GM21367 (cell line): ENCODE measurements around the gene CLINT1.
A peak's percentile ranks its signal among the peaks of the same experiment; 100 is the strongest.
"Not testable (repeated sequence)": the region's sequence is repeated elsewhere in the genome, so short reads cannot be mapped to it uniquely, and the experiment has no call there.

Source experiments
- ATAC-seq: cut with Tn5 transposase; IDR thresholded peaks from one replicate; pipeline ENCODE4 v1.9.1; 2021; ENCODE audit not compliant: unreplicated experiment

CLINT1 gene

DNA sequence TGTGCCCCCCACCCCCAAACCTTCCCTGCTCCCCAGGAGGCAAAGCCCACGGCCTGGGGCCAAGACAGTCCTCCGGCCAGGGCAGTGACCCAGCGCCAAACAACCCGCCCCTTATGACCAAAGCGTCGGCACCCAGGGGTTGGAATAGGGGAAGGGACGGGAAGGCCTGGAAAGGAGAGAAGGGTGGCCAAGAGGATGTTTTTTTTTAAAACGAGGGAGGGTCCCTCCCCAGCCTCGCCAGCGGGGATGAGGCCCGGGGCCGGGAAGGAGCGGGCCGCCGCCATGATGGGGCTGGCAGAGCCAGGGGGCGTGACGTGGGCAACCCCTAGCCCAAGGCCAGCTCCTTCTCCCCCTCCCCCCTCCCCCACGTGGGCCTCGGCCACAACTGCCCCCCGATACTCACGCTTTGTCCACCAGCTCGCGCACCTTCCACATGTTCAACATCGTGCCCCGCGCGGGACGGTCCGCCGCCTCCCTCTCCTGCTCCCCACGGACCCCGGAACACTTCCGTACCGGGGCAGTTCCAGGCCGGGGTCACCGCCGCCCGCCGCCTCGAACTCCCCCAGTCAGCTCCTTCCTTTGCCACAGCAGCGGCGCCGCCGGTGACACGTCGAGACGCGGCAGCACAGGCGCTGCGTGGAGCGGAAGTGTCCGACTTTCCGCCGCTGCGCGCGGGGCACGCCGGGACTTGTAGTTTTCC is at the start of gene CLINT1:
Gene CLINT1, minus strand, starts transcription at position 619 of the 700 bp plus-strand sequence. Its CDS starts 175 bp downstream, at position 444.
- peak; percentile 46 for ATAC-seq

DNA sequence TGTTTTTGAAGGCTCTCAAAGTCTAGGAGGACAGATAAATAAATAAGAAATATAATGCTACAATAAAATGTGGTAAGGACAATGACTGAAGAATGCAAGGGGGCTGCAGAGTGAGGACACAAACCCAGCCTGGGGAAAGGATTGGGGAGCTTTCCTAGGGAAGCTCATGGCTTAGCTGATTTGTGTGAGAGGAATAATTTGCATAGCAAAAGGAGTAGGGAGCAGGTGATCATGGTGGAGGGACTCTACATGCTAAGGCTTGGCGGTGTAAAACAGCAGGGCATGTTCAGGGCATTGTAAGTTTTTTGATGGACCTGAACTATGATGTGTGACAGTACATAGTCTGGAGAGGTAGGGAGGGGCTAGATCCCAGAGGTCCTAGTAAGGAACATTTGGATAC is 49.5 kb upstream of the CLINT1 start:
- ATAC-seq: no peak

DNA sequence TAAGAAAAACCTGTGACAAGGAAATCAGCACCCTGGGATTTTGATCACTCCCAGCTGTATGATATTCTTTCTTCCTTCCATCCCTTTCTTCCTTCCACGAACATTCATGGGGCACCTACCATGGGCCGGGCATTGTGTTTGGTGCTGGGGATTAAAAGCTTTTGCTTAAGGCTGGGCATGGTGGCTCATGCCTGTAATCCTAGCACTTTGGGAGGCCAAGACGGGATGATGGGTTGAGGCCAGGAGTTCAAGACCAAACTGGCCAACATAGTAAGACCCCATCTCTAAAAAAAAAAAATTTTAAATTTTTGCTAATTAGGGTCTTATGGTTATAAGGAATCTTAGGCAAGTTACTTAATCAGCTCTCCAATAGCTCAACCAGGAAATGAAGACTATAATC is 48.5 kb upstream of the CLINT1 start:
- ATAC-seq: no peak

DNA sequence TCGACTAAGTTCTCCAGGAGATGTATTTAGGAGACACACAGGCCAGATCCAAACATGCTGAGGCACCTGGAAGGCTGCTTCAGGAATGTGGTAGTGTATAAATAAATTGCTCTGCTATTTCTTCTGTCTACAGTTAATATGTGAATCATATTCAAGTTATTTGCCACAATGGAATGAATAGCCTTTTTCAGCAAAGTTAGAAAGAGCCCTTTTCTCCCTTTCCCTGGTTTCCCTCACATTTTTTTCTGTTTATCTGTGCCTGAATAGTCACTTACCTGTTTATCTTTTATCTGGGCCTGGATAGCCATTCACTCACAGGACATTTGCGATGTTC is 44.1 kb upstream of the CLINT1 start:
- no peak for ATAC-seq

DNA sequence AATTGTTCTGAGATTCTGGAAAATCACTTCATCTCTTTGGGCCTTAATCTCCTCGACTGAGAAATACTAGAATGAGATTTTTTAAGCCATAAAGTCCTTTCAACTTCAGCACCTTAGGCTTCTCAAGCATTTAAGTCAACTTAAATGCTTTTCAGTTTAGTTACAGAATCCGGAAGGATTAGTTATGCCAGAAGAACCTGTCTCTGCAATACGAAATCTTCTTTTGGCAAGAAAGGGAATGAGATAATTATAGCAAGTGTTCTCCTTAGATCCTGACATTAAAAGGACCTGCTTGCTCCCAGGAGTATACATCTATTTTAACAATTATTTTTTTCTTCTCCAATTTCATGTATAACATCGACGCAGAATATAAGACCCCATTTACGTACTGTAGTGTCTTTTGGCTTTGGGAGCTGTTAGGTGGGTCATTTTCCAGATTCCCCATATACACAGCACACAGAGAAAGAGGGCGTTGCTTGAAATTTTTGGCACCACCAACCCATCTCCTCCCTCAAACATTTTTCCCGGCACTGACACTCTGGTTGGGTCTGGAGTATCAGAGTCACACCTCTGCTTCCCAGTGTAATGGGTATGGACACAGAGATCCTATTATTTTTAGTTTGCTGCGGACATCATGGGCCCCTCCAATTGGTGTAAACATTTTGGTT is 43.6 kb upstream of the CLINT1 start:
- ATAC-seq: no peak

DNA sequence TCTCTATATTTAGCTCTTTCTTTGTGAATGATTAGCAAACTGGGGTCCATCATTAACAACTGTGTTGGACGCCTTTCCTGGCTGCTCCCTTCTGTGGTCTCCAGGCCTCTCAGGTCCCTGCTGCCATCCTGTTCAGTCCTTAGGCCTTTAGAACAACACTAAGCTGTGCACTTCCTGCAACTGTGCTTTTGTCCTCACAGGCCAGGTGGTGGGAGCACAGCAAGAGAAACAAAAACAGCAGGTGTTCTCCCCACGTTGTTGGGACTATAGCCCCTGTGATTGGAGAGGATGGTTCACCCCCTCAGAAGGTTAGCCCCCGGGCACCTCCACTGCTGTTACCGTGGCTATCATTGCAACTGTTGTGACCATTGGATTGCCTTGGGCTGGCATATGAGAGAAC is 41.7 kb upstream of the CLINT1 start:
- ATAC-seq: no peak

DNA sequence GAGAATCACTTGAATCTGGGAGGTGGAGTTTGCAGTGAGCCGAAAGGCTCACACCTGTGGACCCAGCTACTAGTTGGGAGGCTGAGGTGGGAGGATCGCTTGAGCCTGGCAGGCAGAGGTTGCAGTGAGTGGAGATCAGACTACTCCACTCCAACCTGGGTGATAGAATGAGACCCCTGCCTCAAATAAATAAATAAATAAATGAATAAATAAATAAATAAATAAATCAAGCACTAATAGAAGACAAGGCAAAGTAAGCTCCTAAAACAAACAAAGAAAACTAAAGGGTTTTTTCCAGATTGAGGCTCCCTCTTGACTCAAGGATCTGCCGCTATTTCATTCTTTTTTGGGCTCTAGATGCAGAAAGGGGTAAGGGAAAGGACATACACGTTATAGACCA is 34.7 kb upstream of the CLINT1 start:
- no peak for ATAC-seq

DNA sequence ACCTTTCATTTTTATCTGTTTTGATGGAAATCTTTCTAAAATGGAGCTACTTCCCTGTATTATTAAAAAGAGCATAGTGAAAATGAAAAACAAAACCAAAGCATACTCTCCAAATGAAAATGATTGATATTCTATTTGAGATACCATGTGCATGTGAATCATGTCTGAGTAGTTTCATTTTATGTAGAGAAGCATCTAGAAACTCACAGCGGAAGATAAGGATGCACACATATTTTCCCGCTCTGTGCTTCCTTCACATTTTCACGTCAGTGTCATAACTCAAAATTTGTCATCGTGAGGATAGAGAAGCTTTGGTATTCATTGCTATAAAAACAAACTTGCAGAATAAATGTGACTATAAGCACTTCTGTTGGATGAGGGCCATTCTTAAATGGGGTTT is 34.0 kb upstream of the CLINT1 start:
- ATAC-seq: no peak

DNA sequence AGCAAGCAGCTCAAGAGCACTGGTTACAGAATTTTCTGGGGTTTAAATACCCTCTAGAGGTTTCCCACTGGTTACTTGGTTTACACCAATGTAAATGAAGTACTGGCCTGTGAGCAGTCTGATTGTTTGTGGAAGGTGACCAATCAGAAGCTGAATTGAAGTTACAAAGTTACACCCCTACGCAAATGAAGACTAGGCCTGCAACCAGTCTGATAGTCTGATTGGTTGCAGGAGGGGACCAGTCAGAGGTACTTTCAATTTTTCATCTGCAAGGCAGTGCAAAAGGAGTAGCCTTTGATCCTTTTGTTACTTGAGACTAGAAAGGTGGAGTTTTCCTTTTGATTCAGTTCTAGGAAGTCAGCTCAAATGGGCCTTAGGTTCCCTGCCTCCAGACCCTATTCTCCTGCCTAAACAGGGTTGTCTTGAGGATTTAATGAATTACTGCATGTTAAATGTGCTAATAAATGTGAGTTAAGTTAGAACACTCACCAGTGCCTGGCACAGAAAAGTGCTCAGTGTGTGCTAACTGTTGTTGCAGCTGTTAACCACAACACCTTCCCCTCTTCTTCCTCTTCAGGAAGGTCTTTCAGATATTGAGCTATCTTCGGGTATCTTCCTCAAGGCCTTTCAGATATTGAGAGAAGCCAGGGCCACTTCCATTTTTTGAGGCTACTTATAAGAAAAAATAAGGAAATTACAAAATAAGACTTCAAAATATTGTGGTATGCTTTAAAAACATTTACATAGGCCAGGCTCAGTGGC is 32.1 kb upstream of the CLINT1 start:
- no peak for ATAC-seq

DNA sequence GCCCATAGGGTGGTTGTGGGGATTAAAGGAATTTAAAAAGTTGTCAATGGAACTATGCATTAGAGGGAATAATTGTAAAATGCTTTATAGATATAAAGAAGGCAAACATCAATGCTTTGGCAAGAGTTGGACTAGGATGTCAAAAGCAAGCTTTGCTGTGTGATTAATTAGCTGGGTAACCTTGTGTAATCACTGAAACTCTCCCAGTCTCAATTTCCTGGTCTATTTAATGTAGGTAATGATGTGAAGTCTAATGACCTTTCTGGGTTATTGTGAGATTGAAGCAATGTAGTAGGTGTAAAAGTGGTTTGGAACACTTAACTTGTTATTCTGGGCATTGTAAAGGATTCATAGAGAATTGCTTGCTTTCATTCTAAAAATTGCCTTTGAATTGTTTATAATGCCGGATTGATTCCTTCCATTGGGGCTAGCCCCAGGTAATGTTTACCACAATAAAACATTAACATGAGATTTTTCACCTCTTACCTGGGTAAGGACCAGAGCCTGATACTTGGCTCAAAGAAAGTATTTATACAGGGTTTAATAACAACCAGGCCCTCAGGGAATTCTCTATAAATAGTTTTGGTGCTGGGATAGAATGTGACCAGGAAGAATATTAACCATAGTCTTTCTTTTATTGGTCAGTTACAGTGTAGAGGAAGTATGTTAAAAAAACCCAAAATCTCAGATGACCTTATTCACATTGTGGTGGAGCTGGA is 30.0 kb upstream of the CLINT1 start:
- ATAC-seq: no peak

DNA sequence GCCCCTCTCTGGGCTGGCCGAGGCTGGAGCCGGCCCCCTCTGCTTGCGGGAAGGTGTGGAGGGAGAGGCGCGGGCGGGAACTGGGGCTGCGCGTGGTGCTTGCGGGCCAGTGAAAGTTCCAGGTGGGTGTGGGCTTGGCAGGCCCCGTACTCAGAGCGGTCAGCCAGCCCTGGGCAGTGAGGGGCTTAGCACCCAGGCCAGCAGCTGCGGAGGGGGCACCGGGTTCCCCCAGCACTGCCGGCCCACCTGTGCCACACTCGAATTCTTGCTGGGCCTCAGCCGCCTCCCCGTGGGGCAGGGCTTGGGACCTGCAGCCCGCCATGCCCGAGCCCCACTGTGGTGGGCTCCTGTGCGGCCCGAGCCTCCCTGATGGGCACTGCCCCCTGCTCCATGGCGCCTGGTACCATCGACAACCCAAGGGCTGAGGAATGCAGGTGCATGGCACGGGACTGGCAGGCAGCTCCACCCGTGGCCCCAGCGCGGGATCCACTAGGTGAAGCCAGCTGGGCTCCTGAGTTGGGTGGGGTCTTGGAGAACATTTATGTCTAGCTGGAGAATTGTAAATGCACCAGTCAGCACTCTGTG is 27.9 kb upstream of the CLINT1 start:
- ATAC-seq: no peak

DNA sequence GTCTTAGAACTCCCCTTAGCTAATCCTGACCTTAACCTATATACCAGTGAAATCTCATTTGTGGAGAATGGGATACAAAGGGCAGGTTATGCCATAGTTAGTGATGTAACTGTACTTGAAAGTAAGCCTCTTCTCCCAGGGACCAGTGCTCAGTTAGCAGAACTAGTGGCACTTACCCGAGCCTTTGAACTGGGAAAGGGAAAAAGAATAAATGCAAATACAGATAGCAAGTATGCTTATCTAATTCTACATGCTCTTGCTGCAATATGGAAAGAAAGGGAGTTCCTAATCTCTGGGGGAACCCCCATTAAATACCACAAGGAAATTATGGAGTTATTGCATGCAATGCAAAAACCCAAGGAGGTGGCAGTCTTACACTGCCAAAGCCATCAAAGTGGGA is 26.1 kb upstream of the CLINT1 start:
- ATAC-seq: not testable (repeated sequence)

DNA sequence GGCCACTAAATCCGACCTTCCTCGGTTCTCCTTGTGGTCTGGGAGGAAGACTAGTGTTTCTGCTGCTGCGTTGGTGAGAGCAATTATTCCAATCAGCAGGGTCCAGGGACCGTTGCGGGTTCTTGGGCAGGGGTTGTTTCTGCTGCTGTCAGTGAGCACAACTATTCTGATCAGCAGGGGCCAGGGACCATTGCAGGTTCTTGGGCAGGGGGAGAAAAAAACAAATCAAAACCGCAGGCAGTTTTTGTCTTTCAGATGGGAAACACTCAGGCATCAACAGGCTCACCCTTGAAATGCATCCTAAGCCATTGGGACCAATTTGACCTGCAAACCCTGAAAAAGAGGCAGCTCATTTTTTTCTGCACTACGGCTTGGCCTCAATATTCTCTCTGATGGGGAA is 22.6 kb upstream of the CLINT1 start:
- not testable (repeated sequence) for ATAC-seq

DNA sequence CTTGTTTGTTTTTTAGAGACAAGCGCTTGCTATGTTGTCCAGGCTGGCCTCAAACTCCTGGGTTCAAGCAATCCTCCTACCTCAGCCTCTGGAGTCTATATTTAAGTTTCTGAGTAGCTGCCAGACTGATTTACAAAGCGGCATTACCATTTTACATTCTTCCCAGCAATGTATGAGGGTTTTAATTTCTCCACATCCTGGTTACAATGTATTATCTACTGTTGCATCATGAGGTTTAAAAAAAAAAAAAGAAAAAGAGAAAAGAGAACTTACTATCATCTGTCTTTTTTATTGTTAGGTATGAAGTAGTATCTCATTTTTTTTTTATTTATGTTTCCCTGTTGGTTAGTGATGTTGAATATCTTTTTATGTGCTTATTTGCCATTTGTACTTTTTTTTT is 18.9 kb upstream of the CLINT1 start:
- no peak for ATAC-seq

DNA sequence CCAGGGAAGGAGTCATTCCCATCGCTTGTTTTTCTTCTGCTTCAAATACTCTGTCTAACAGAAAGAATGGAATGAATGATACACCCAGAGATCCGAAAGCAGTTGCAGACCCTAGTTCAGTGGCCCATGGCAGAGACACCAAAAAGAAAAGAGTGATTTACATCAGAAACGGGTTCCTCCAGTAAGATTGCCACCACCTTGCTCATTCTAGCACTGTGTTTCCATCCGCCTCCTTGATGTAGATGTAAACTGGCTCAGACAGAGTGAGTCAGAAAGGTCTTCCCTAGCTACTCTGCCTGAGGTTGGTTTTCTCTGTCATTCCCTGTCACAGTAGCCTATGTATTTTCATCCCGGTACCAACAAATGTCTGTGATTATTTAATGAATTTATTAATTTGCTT is 15.9 kb upstream of the CLINT1 start:
- ATAC-seq: no peak

DNA sequence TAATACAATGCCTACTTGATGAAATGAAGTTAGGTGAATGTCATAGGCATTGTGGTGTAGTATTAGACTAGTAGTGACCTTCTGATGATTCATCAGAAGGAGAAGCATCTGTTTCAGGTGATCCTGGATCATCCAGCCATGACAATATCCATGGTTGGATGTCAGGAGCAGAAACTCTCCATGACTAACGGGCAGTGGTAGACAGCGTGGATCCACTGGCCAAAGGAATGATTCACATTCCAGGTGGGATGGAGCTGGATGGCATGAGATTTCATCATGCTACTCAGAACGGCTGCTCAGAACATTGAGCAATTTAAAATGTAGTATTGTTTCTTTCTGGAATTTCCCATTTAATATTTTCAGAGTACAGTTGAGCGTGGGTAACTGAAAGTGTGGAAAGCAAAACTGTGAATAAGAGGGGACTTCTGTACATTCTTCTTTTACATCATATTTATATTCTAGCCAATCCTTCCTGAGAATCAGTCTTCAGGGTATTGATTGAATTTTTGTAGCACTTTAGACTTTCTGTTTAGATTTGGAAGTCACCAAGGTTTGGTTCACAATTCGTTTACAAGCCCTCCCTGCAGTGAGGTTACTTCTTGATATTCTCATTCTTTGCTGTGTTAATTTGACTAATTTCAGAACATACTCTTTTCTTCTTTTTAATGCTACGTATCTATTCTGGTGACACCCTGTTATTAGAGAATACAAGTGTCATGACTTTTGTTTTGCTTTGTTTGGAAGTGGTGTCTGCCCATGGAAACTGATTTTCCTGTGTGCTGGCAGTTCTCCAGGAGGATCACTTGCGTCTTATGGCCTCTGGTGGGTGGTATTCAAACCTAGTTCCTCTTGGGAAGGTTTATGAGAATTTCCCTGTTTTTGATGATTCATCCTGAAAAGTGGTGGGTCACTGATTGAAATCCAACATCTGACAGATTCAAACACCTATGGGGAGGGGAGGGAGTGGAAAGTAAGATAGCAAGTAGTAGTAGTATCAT is 12.2 kb upstream of the CLINT1 start:
- no peak for ATAC-seq

DNA sequence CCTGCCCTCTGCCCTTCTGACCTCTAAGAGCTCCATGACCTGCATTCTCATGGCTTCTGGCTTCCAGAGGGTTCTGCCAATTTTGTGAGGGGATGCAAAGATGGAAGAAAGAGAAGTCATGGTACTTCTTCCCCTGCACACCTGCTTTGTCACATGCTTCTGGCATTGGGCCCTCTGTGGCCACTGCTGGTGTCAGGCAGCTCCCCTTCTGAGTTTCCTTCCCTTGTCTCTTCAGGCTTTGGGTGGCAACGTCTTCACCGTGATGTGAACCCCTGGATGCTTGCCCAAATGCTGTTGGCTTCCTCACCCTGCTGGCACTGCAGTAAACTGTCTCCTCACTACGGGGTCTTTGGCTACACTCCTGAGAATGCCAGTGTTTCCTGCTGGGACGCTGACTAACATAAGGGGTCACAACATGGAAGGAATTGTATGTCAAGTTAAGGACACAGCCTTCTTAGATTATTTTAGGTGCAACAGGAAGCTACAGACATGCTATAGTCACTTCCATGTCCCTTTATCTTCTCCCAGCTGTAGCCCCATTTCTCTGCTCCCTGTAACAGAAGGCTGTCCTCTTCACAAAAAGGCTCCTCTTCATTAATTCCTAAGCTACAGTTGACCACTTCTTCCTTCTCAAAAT is 8.9 kb upstream of the CLINT1 start:
- no peak for ATAC-seq

DNA sequence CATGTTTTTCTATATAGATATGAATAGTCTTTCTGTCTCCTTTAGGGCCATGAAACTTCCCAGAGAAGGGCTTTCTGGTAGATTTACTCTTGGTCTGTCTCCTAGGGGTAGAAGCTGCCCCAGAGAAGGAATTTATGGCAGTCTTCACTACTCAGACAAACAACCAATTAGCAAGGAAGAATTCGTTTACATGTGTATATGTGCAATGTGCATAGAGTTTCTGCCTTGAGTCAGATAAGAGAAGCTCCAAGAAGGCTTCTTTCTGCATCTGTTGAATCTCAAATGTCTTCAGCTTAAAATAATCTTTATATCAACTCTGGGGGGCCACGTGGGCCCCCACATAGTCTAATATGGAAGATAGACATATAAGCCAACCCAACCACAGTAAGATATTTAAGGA is 7.6 kb upstream of the CLINT1 start:
- no peak for ATAC-seq

DNA sequence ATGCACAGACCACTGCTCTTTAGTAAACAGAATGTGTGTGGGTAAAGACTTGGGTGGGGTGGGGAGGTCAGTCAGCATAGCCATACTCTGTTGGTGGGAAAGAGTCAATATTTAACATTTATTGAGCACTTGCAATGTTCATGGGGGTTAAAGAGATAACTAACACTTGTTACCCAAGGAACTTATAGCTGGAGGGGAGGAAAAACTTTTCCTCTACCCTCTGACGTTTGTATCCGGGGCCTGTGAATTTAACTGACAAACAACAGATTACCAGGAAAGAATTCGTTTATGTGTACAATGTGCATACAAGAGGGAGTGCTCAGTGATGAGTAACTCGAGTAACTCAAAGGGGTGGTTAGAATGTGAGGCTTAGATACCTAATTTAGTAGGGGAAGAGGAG is 6.8 kb upstream of the CLINT1 start:
- ATAC-seq: no peak

DNA sequence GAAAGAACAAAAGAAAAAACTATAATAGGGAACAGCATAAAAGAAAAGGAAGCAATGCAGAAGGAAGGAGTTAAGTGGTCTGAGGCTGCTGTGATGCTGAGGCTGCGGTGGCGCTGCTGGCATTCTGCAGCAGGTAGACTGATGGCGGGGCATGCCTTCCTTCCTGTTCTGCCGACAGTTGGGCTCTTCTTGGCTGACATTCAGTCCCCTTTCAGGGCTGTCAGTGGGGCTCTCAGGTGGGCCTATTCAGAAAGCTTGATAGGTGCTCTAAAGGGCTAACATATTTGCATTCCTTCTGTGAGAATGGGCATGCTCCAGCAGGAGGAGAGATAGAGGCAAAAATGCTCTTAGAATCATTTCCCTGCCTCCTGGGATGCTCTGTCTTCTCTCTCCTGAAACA is 5.1 kb upstream of the CLINT1 start:
- no peak for ATAC-seq
